OCI-LY3 (cell line): ENCODE measurements around the gene GAS2L1.

Experiments used
- H2AFZ ChIP-seq: fragments of 200-600, 300-600 bp; shearing (Covaris generic); 2 replicates; pipeline ENCODE4 v1.6.0; 2014; ENCODE audit warnings: antibody characterized with exemption, low read depth, low read length
- H3K27ac ChIP-seq: fragments of 200-600, 300-600 bp; sonication (generic); 2 replicates; pipeline ENCODE4 v1.5.1; 2014; ENCODE audit warnings: mild to moderate bottlenecking, low read length, moderate library complexity, mixed read lengths
- H3K27me3 ChIP-seq: fragments of 200-600, 300-600 bp; sonication (generic); 2 replicates; pipeline ENCODE4 v1.6.1; 2014; ENCODE audit warnings: low read depth, low read length, mixed read lengths
- H3K36me3 ChIP-seq: fragments of 200-600, 300-600 bp; sonication (generic); replicated peaks from 2 replicates; pipeline ENCODE3; 2014; ENCODE audit warnings: low read depth, low read length, mixed read lengths
- H3K4me1 ChIP-seq: fragments of 300-600, 200-600 bp; sonication (generic); 2 replicates; pipeline ENCODE4 v1.6.1; 2014; ENCODE audit warnings: low read length, mixed read lengths
- H3K4me2 ChIP-seq: fragments of 200-600, 300-600 bp; sonication (generic); 2 replicates; pipeline ENCODE4 v1.6.1; 2014; ENCODE audit warnings: low read length, mixed read lengths
- H3K4me3 ChIP-seq: fragments of 300-600, 200-600 bp; sonication (generic); 2 replicates; pipeline ENCODE4 v1.5.1; 2014; ENCODE audit warnings: antibody characterized with exemption, mild to moderate bottlenecking, low read length, moderate library complexity
- H3K79me2 ChIP-seq: fragments of 300-600, 200-600 bp; shearing (Covaris generic); 2 replicates; pipeline ENCODE4 v1.6.1; 2014; ENCODE audit warnings: mild to moderate bottlenecking, low read length, mixed read lengths
- H3K9ac ChIP-seq: fragments of 300-600, 200-600 bp; shearing (Covaris generic); 2 replicates; pipeline ENCODE4 v1.6.0; 2014; ENCODE audit warnings: mild to moderate bottlenecking, low read length, moderate library complexity
- H3K9me3 ChIP-seq: fragments of 200-600, 300-600 bp; shearing (Covaris generic); 2 replicates; pipeline ENCODE4 v1.6.1; 2014; ENCODE audit warnings: low read length, mixed read lengths; ENCODE audit not compliant: insufficient read depth
- H4K20me1 ChIP-seq: fragments of 200-600, 300-600 bp; sonication (generic); 2 replicates; pipeline ENCODE4 v1.6.1; 2016; ENCODE audit warnings: low read length, mixed read lengths; ENCODE audit not compliant: insufficient read depth
- EZH2phosphoT487 ChIP-seq: fragments of 200-600 bp; shearing (Covaris generic); IDR thresholded peaks from 2 replicates; pipeline ENCODE4 v1.6.1; 2018; ENCODE audit warnings: antibody characterized with exemption, mixed run types, low read depth
- TF ChIP-seq, protein P1 (sequence below): fragments of 200-600, 300-600 bp; sonication (generic); IDR thresholded peaks from 2 replicates; pipeline ENCODE4 v1.5.1; 2014; ENCODE audit warnings: antibody characterized with exemption, low read length, low read depth

The GAS2L1 gene

DNA sequence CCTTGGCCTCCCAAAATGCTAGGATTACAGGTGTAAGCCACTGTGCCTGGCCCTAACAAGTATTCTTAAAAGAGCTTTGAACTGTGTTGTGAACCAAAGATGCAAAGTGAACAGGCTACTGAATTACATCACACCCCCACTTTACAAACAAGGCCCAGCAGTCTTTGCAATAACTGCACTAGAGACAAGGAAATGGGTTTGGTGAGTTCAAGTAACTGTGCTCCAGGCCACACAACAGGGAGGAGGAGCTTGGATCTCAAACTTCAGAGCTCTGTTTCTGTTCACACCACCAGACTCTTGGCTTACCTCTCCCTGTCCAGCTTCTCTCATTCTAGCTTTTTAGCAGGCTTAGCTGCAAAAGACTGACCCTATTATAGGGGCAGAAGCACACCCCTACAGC lies 39.5 kb downstream of the GAS2L1 start:
- H3K4me2 ChIP-seq = no peak overlapping the region
- no peaks in the 10 kb centered on the region for H3K79me2 ChIP-seq
- no peak overlapping the region for H3K27ac ChIP-seq
- H2AFZ ChIP-seq = no peak overlapping the region
- peaks cover 81% of the 10 kb centered on the region for H3K36me3 ChIP-seq
- no peaks in the 10 kb centered on the region for H3K4me1 ChIP-seq
- H3K4me3 ChIP-seq = no peak overlapping the region
- no peaks in the 10 kb centered on the region for H3K27me3 ChIP-seq
- no peak for TF ChIP-seq EZH2phosphoT487
- TF ChIP-seq, protein P1, sequence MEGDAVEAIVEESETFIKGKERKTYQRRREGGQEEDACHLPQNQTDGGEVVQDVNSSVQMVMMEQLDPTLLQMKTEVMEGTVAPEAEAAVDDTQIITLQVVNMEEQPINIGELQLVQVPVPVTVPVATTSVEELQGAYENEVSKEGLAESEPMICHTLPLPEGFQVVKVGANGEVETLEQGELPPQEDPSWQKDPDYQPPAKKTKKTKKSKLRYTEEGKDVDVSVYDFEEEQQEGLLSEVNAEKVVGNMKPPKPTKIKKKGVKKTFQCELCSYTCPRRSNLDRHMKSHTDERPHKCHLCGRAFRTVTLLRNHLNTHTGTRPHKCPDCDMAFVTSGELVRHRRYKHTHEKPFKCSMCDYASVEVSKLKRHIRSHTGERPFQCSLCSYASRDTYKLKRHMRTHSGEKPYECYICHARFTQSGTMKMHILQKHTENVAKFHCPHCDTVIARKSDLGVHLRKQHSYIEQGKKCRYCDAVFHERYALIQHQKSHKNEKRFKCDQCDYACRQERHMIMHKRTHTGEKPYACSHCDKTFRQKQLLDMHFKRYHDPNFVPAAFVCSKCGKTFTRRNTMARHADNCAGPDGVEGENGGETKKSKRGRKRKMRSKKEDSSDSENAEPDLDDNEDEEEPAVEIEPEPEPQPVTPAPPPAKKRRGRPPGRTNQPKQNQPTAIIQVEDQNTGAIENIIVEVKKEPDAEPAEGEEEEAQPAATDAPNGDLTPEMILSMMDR = no peak
- no peak overlapping the region for H3K9ac ChIP-seq
- 0 out of 2 replicates have a peak, but pooled peaks cover 3% of the 10 kb centered on the region for H4K20me1 ChIP-seq
- H3K9me3 ChIP-seq = no peaks in the 10 kb centered on the region

DNA sequence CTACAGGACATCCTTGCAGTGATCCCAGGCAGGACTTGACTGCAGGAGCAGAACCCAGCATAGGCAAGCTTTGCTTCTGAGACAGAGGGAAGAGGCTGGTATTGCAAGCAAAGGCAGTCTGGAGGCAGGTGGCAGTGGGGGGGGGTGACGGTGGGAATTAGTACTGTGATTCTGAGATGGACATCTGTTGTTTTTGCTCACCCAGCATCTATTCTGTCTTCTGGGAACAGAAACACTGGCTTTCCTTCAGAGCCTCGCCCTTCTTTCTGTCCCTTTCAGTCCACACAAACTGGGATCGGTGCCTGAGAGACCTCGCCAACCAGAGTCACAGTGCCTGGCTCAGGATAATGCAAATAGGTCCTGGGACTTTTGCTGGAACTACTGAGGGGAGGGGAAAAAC lies 40.2 kb downstream of the GAS2L1 start:
- H3K79me2 ChIP-seq = no peaks in the 10 kb centered on the region
- H4K20me1 ChIP-seq = 0 out of 2 replicates have a peak, but pooled peaks cover 3% of the 10 kb centered on the region
- no peak overlapping the region for H3K4me2 ChIP-seq
- TF ChIP-seq, protein P1 = no peak
- TF ChIP-seq EZH2phosphoT487 = no peak
- no peaks in the 10 kb centered on the region for H3K27me3 ChIP-seq
- no peaks in the 10 kb centered on the region for H3K9me3 ChIP-seq
- no peak overlapping the region for H3K27ac ChIP-seq
- no peak overlapping the region for H3K9ac ChIP-seq
- H3K36me3 ChIP-seq = peaks cover 81% of the 10 kb centered on the region
- no peaks in the 10 kb centered on the region for H3K4me1 ChIP-seq
- H3K4me3 ChIP-seq = no peak overlapping the region
- H2AFZ ChIP-seq = no peak overlapping the region

DNA sequence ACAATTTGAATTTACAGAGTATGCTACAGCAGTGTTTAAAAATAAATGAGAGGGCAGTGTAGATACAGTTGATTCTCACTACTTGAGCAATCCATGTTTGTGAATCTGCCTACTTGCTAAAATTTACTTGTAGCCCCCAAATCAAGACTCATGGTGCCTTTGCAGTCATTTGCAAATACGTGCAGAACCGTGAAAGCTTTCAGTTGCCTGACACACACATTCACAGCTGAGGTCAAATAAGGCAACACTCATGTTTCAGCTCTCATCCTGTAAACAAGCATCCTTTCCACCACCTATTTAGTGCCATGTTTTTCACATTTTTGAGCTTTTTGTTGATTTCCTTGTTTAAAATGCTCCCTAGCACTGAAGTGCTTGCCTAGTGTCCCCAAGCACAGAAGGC lies 41.6 kb downstream of the GAS2L1 start:
- Histone ChIP-seq H4K20me1 (0 out of 2 replicates have a peak, but pooled peaks cover 5% of the 10 kb centered on the region), H3K9me3 (no peaks in the 10 kb centered on the region), H3K4me1 (no peaks in the 10 kb centered on the region), H3K4me2 (no peak overlapping the region), H3K36me3 (peaks cover 80% of the 10 kb centered on the region), H2AFZ (no peak overlapping the region), H3K4me3 (no peak overlapping the region), H3K27me3 (no peaks in the 10 kb centered on the region), H3K79me2 (no peaks in the 10 kb centered on the region), H3K9ac (no peak overlapping the region), H3K27ac (no peak overlapping the region)
- no peak for TF ChIP-seq EZH2phosphoT487
- TF ChIP-seq, protein P1 = no peak

DNA sequence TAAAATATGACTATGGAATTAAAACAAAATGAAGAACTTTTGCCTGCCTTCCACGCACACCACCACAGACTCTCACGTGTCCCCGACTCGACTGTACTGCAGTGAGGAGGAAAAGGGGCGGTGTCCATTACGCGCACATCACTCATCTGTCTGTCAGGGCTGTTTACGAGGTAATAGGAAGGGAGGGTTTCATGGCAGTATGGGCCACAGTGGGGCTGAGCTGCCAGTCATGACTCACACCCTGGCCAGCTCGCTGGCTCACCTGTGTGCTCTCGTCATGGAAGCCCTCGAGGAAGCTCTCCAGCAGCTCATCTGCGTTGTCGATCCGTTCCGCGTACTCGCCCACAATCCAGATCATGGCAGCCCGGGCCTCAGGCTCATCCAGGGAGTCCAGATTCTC lies 42.5 kb downstream of the GAS2L1 start:
- TF ChIP-seq, protein P1 = no peak
- TF ChIP-seq EZH2phosphoT487 = no peak
- H3K36me3 ChIP-seq = peaks cover 82% of the 10 kb centered on the region
- H2AFZ ChIP-seq = no peak overlapping the region
- no peak overlapping the region for H3K9ac ChIP-seq
- no peak overlapping the region for H3K27ac ChIP-seq
- H3K4me1 ChIP-seq = no peaks in the 10 kb centered on the region
- H4K20me1 ChIP-seq = 0 out of 2 replicates have a peak, but pooled peaks cover 2% of the 10 kb centered on the region
- H3K4me2 ChIP-seq = no peak overlapping the region
- no peaks in the 10 kb centered on the region for H3K79me2 ChIP-seq
- H3K9me3 ChIP-seq = no peaks in the 10 kb centered on the region
- no peaks in the 10 kb centered on the region for H3K27me3 ChIP-seq
- H3K4me3 ChIP-seq = no peak overlapping the region
